Renal cortex interstitium (tissue), 11 donors: ENCODE results near the gene ISYNA1. TPM values are rescaled to one million over a fixed set of nuclear protein-coding genes. Genes with fewer than 3 reads are reported as not detected.
A peak's percentile ranks its signal among the peaks of the same experiment; 100 is the strongest.

Source experiments
- DNase-seq, 11 donors: peaks; one replicate each; pipeline ENCODE4 v3.0.0-alpha.2; 2013; ENCODE audit warnings: low read depth in 9 of 11, low spot score in 4 of 11; ENCODE audit errors: extremely low read depth in 1 of 11
- polyA plus RNA-seq, 3 donors: library from polyadenylated mRNA; unstranded; fragments of 120-200 nt; gene quantifications; one replicate each; pipeline ENCODE4 v1.2.1, GENCODE V29; 2013; ENCODE audit not compliant: insufficient read length in 3 of 3

ISYNA1 gene
- polyA plus RNA-seq, 3 donors, result 104 to 133 (median 123) TPM

- no peak for DNase-seq
These were observed 10.2 kb downstream of the ISYNA1 start for GRCh38 chr19:18427743-18428113.

GRCh38 chr19:18427080-18427742 lies 10.7 kb downstream of the ISYNA1 start:
- DNase-seq, result no peak

- DNase-seq, result no peak
These were observed 11.5 kb downstream of the ISYNA1 start for GRCh38 chr19:18426416-18426767.

- DNase-seq, result no peak
These were observed 12.2 kb downstream of the ISYNA1 start for GRCh38 chr19:18425515-18426415.

- DNase-seq, result no peak
These were observed 12.9 kb downstream of the ISYNA1 start for GRCh38 chr19:18424890-18425514.

- DNase-seq, result no peak
These were observed 13.6 kb downstream of the ISYNA1 start for GRCh38 chr19:18424122-18424889.

GRCh38 chr19:18423258-18424020 lies 14.5 kb downstream of the ISYNA1 start:
- DNase-seq, result no peak

GRCh38 chr19:18422530-18423191 lies 15.3 kb downstream of the ISYNA1 start:
- DNase-seq, result no peak

GRCh38 chr19:18421371-18421959 lies 16.5 kb downstream of the ISYNA1 start:
- no peak for DNase-seq

GRCh38 chr19:18420930-18421329 lies 17.0 kb downstream of the ISYNA1 start:
- no peak for DNase-seq

GRCh38 chr19:18419699-18420460 lies 18.1 kb downstream of the ISYNA1 start:
- no peak for DNase-seq

- no peak for DNase-seq
These were observed 18.7 kb downstream of the ISYNA1 start, which contains the start of gene SSBP4 for GRCh38 chr19:18419195-18419698. Gene SSBP4 (plus strand): TSS chr19:18419398. CDS start chr19:18419649, 251 bp downstream.

GRCh38 chr19:18418483-18419194 lies 19.3 kb downstream of the ISYNA1 start:
- no peak for DNase-seq

GRCh38 chr19:18418029-18418482 lies 19.9 kb downstream of the ISYNA1 start:
- no peak for DNase-seq

GRCh38 chr19:18417250-18418028 lies 20.5 kb downstream of the ISYNA1 start:
- DNase-seq, result peak in 2 of 11 donors; percentile 81 to 88
